Muscle of back (tissue), 11 donors: ENCODE measurements around the gene ADGRL1. TPM values are rescaled to one million over a fixed set of nuclear protein-coding genes. Genes with fewer than 3 reads are reported as not detected.
"Not testable (repeated sequence)": the region's sequence is repeated elsewhere in the genome, so short reads cannot be mapped to it uniquely, and the experiment has no call there.

Experiments
- DNase-seq, 3 donors: peaks; one replicate each; pipeline versions ENCODE4 v3.0.0 to v3.0.0-alpha.2; 2013
- polyA plus RNA-seq, 10 donors: library from polyadenylated mRNA; unstranded; fragments of 120-200 nt; gene quantifications; one replicate each; pipeline ENCODE4 v1.2.1, GENCODE V29; 2013; ENCODE audit not compliant: insufficient read length in 10 of 10

The ADGRL1 gene
- polyA plus RNA-seq, 10 donors, result 13.3 to 27.0 (median 17.8) TPM

- DNase-seq, result not testable (repeated sequence)
These were observed 10.8 kb downstream of the ADGRL1 start for GRCh38 chr19:14195216-14195615.

GRCh38 chr19:14189415-14189814, 16.6 kb downstream of the ADGRL1 start:
- DNase-seq, result no peak

- DNase-seq, result not testable (repeated sequence)
These were observed 17.9 kb downstream of the ADGRL1 start for GRCh38 chr19:14188086-14188485.

GRCh38 chr19:14187561-14187960, 18.4 kb downstream of the ADGRL1 start:
- DNase-seq, result no peak

- not testable (repeated sequence) for DNase-seq
These were observed 19.3 kb downstream of the ADGRL1 start for GRCh38 chr19:14186684-14187083.

- not testable (repeated sequence) for DNase-seq
These were observed 20.3 kb downstream of the ADGRL1 start for GRCh38 chr19:14185691-14186090.

- no peak for DNase-seq
These were observed 20.8 kb downstream of the ADGRL1 start for GRCh38 chr19:14185158-14185557.

GRCh38 chr19:14183741-14184350, 22.1 kb downstream of the ADGRL1 start:
- peak in 1 of 3 donors; percentile 55 for DNase-seq

- DNase-seq, result no peak
These were observed 23.5 kb downstream of the ADGRL1 start for GRCh38 chr19:14182476-14182875.

GRCh38 chr19:14181906-14182305, 24.1 kb downstream of the ADGRL1 start:
- DNase-seq, result no peak

GRCh38 chr19:14181199-14181598, 24.8 kb downstream of the ADGRL1 start:
- DNase-seq, result not testable (repeated sequence)

- no peak for DNase-seq
These were observed 28.4 kb downstream of the ADGRL1 start for GRCh38 chr19:14177496-14178074.

- no peak for DNase-seq
These were observed 30.6 kb downstream of the ADGRL1 start for GRCh38 chr19:14175351-14175792.

GRCh38 chr19:14174883-14175282, 31.1 kb downstream of the ADGRL1 start:
- no peak for DNase-seq

- DNase-seq, result no peak
These were observed 37.0 kb downstream of the ADGRL1 start for GRCh38 chr19:14168993-14169392.

GRCh38 chr19:14168259-14168972, 37.6 kb downstream of the ADGRL1 start:
- DNase-seq, result peak in 1 of 3 donors; percentile 19

GRCh38 chr19:14167576-14168138, 38.3 kb downstream of the ADGRL1 start:
- DNase-seq, result peak in 1 of 3 donors; percentile 41

- peak in 1 of 3 donors; percentile 65 for DNase-seq
These were observed 38.9 kb downstream of the ADGRL1 start for GRCh38 chr19:14166999-14167575.

- peak in 1 of 3 donors; percentile 56 for DNase-seq
These were observed 39.8 kb downstream of the ADGRL1 start for GRCh38 chr19:14165990-14166830.

GRCh38 chr19:14164724-14165493, 41.1 kb downstream of the ADGRL1 start:
- DNase-seq, result peak in 1 of 3 donors; percentile 12
